GM12864 (cell line): ENCODE results near the gene FAM131A.

Experiments
- DNase-seq: peaks from one replicate; pipeline ENCODE4 v3.0.0-alpha.2; 2011; ENCODE audit warnings: low read depth
- H3K4me3 ChIP-seq: 2 replicates; pipeline ENCODE4 v1.5.1; 2011; ENCODE audit warnings: mild to moderate bottlenecking, low read depth, low read length, control low read depth
- CTCF ChIP-seq: IDR thresholded peaks from 2 replicates; pipeline ENCODE4 v1.5.1; 2011; ENCODE audit warnings: low read depth, mild to moderate bottlenecking, moderate library complexity, low read length, control low read depth, inconsistent platforms; ENCODE audit errors: missing control alignments

FAM131A gene

GRCh38 chr3:184351511-184352148, 14.2 kb downstream of the FAM131A start:
- no peak for TF ChIP-seq CTCF
- DNase-seq, result no peak
- H3K4me3 ChIP-seq, result no peak overlapping the region

GRCh38 chr3:184352149-184352785, 14.9 kb downstream of the FAM131A start:
- TF ChIP-seq CTCF, result no peak
- H3K4me3 ChIP-seq, result no peak overlapping the region
- DNase-seq, result no peak

GRCh38 chr3:184352897-184353545, 15.6 kb downstream of the FAM131A start:
- TF ChIP-seq CTCF, result no peak
- H3K4me3 ChIP-seq, result no peak overlapping the region
- no peak for DNase-seq

- DNase-seq, result no peak
- TF ChIP-seq CTCF, result no peak
- H3K4me3 ChIP-seq, result no peak overlapping the region
Observed at GRCh38 chr3:184353546-184353941, 16.1 kb downstream of the FAM131A start.

- TF ChIP-seq CTCF, result peak; percentile 82
- no peak overlapping the region for H3K4me3 ChIP-seq
- DNase-seq, result no peak
Observed at GRCh38 chr3:184354121-184354728, 16.8 kb downstream of the FAM131A start.

- no peak for DNase-seq
- no peak overlapping the region for H3K4me3 ChIP-seq
- no peak for TF ChIP-seq CTCF
Observed at GRCh38 chr3:184354754-184355153, 17.4 kb downstream of the FAM131A start.
